Hepatocyte (in vitro differentiated cells): ENCODE results near the gene RIT2. TPM values are rescaled to one million over a fixed set of nuclear protein-coding genes. Genes with fewer than 3 reads are reported as not detected.
A peak's percentile ranks its signal among the peaks of the same experiment; 100 is the strongest.

Experiments used
- DNase-seq: peaks from one replicate; pipeline ENCODE4 v3.0.0-alpha.2; 2016; ENCODE audit warnings: low spot score
- H2AFZ ChIP-seq: fragments of 200-600 bp; sonication (generic); 2 replicates; pipeline ENCODE4 v1.6.0; 2016; ENCODE audit warnings: antibody characterized with exemption, mild to moderate bottlenecking
- H3K27ac ChIP-seq: fragments of 200-600 bp; sonication (generic); 2 replicates; pipeline ENCODE4 v1.5.1; 2016; ENCODE audit warnings: mild to moderate bottlenecking
- H3K27me3 ChIP-seq: fragments of 200-600 bp; sonication (generic); 2 replicates; pipeline ENCODE4 v1.6.1; 2016
- H3K36me3 ChIP-seq: fragments of 200-600 bp; sonication (generic); replicated peaks from 2 replicates; pipeline ENCODE4 v1.5.1; 2016; ENCODE audit warnings: low read depth; ENCODE audit not compliant: insufficient read depth
- H3K4me1 ChIP-seq: fragments of 200-600 bp; sonication (generic); 2 replicates; pipeline ENCODE4 v1.5.1; 2016; ENCODE audit warnings: mild to moderate bottlenecking, moderate library complexity; ENCODE audit not compliant: insufficient read depth
- H3K4me2 ChIP-seq: fragments of 200-600 bp; sonication (generic); 2 replicates; pipeline ENCODE4 v1.6.0; 2016
- H3K4me3 ChIP-seq: fragments of 200-600 bp; sonication (generic); 2 replicates; pipeline ENCODE4 v1.5.1; 2016; ENCODE audit warnings: mild to moderate bottlenecking
- H3K79me2 ChIP-seq: fragments of 200-600 bp; sonication (generic); 2 replicates; pipeline ENCODE4 v1.6.0; 2017; ENCODE audit warnings: mild to moderate bottlenecking
- H3K9me2 ChIP-seq: fragments of 200-600 bp; sonication (generic); replicated peaks from 2 replicates; pipeline ENCODE4 v1.6.0; 2017; ENCODE audit warnings: mild to moderate bottlenecking; ENCODE audit not compliant: insufficient read depth
- H3K9me3 ChIP-seq: fragments of 200-600 bp; sonication (generic); 2 replicates; pipeline ENCODE4 v1.5.1; 2016; ENCODE audit warnings: low read depth, mild to moderate bottlenecking
- H4K20me1 ChIP-seq: fragments of 200-600 bp; sonication (generic); 2 replicates; pipeline ENCODE4 v1.6.0; 2016; ENCODE audit warnings: mild to moderate bottlenecking; ENCODE audit not compliant: insufficient read depth, poor library complexity, severe bottlenecking
- EZH2 ChIP-seq: fragments of 200-600 bp; sonication (generic); IDR thresholded peaks from 2 replicates; pipeline ENCODE4 v1.6.1; 2016; ENCODE audit warnings: antibody characterized with exemption, mild to moderate bottlenecking, borderline replicate concordance
- EZH2phosphoT487 ChIP-seq: fragments of 200-600 bp; sonication (generic); IDR thresholded peaks from one replicate; pipeline ENCODE4 v1.6.1; 2018; ENCODE audit warnings: antibody characterized with exemption, mild to moderate bottlenecking, low read depth, moderate library complexity; ENCODE audit not compliant: unreplicated experiment, severe bottlenecking
- WGBS: methylation state at CpG from one replicate; pipeline ENCODE4 v1.1.6; 2016; ENCODE audit warnings: low lambda C conversion rate; ENCODE audit errors: missing lambda C conversion rate; 5-methylcytosine and 5-hydroxymethylcytosine counted together
- polyA plus RNA-seq: library from polyadenylated mRNA; unstranded; fragments of >200 nt; fragmentation: Nextera tagmentation; extraction: Ambion mirVana; gene quantifications from 2 replicates; pipeline ENCODE4 v1.2.1, GENCODE V29; 2016
- total RNA-seq: library from RNA; depleted of rRNA; stranded (reverse); fragments of >200 nt; gene quantifications from 2 replicates; pipeline ENCODE4 v1.2.3, GENCODE V29; 2014
- TF ChIP-seq, protein P1 (sequence below): fragments of 200-600 bp; sonication (generic); IDR thresholded peaks from 2 replicates; pipeline ENCODE4 v1.5.1; 2016; ENCODE audit warnings: antibody characterized with exemption, mild to moderate bottlenecking; ENCODE audit not compliant: poor library complexity

RIT2 gene
- total and polyA plus RNA-seq, 2 experiments from 2014 or later = not detected

DNA sequence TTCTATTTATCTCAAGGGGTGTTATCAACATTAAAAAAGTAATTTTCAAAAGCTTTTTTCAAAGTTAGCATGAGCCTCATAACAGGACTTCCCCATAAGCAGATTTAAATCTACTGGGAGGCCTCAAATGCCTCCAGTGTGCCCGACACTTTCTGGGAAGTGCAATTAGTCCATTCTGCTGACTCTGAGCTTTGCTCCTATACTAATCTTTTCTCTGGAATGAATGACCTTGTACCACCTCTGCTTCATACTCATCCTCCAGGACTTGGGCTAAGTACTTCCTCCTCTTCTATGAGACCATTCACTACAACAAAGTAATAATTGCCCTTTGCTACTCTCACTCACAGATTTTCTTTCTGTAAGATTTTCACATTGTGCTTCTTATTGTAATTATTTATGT, 111.1 kb downstream of the RIT2 start:
- Histone ChIP-seq H3K27ac (no peak overlapping the region), H3K4me2 (no peak overlapping the region), H3K27me3 (no peaks in the 10 kb centered on the region), H3K9me3 (no peaks in the 10 kb centered on the region), H3K4me3 (no peak overlapping the region), H3K79me2 (no peaks in the 10 kb centered on the region), H3K36me3 (no peaks in the 10 kb centered on the region), H3K9me2 (no peaks in the 10 kb centered on the region), H2AFZ (no peak overlapping the region), H4K20me1 (no peaks in the 10 kb centered on the region), H3K4me1 (no peaks in the 10 kb centered on the region)
- DNase-seq = peak; percentile 8
- no peak for TF ChIP-seq EZH2phosphoT487
- TF ChIP-seq EZH2 = no peak
- TF ChIP-seq, protein P1, sequence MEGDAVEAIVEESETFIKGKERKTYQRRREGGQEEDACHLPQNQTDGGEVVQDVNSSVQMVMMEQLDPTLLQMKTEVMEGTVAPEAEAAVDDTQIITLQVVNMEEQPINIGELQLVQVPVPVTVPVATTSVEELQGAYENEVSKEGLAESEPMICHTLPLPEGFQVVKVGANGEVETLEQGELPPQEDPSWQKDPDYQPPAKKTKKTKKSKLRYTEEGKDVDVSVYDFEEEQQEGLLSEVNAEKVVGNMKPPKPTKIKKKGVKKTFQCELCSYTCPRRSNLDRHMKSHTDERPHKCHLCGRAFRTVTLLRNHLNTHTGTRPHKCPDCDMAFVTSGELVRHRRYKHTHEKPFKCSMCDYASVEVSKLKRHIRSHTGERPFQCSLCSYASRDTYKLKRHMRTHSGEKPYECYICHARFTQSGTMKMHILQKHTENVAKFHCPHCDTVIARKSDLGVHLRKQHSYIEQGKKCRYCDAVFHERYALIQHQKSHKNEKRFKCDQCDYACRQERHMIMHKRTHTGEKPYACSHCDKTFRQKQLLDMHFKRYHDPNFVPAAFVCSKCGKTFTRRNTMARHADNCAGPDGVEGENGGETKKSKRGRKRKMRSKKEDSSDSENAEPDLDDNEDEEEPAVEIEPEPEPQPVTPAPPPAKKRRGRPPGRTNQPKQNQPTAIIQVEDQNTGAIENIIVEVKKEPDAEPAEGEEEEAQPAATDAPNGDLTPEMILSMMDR = no peak
- 70% methylated on average over 1 of the region's 1 CpG for WGBS

DNA sequence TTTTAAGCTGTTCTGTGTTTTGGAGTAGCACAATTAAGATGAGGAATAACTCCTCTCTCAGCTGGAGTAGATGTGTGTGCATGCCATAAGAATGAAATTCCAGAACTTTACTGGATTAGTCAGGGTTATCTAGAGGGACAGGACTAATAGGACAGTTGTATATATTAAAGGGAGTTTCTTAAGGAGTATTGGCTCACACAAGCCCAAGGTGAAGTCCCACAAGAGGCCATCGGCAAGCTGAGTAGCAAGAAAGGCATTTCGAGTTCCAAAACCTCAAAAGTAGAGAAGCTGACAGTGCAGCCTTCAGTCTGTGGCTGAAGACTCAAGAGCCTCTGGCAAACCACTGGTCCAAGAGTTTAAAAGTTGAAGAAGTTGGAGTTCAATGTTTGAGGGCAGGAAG, 113.7 kb downstream of the RIT2 start:
- no peak overlapping the region for H2AFZ ChIP-seq
- H3K4me1 ChIP-seq = peaks cover 4% of the 10 kb centered on the region
- 80% methylated on average over 2 of the region's 2 CpGs for WGBS
- H3K27ac ChIP-seq = no peak overlapping the region
- H3K4me3 ChIP-seq = no peak overlapping the region
- TF ChIP-seq EZH2phosphoT487 (no peak), EZH2 (no peak)
- TF ChIP-seq, protein P1 = no peak
- H4K20me1 ChIP-seq = no peaks in the 10 kb centered on the region
- DNase-seq = no peak
- no peaks in the 10 kb centered on the region for H3K9me3 ChIP-seq
- H3K79me2 ChIP-seq = no peaks in the 10 kb centered on the region
- no peaks in the 10 kb centered on the region for H3K9me2 ChIP-seq
- no peak overlapping the region for H3K4me2 ChIP-seq
- no peaks in the 10 kb centered on the region for H3K36me3 ChIP-seq
- no peaks in the 10 kb centered on the region for H3K27me3 ChIP-seq

DNA sequence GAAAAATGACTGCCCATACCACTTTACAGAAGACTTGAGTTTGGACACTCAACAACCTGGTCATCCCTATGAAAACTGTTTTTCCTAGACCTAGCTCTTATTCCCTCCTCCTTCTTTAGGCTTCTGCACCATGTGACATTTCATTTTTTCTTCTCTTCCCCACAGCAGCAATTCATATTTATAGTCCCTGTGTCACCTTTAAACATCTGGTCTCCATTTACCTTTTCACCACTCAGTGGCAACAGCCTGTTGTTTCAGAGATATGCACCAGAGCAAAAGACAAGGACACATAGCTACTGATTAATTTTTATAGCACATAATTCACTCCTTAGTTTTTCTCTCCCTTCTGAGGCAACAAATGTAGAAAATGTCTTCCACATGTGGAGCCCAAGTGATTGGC, 118.7 kb downstream of the RIT2 start:
- peaks cover 4% of the 10 kb centered on the region for H3K4me1 ChIP-seq
- no peak overlapping the region for H3K4me2 ChIP-seq
- H2AFZ ChIP-seq = no peak overlapping the region
- H3K9me2 ChIP-seq = no peaks in the 10 kb centered on the region
- no peaks in the 10 kb centered on the region for H3K36me3 ChIP-seq
- no peaks in the 10 kb centered on the region for H3K27me3 ChIP-seq
- H3K27ac ChIP-seq = no peak overlapping the region
- H4K20me1 ChIP-seq = no peaks in the 10 kb centered on the region
- peak; percentile 14 for DNase-seq
- H3K4me3 ChIP-seq = no peak overlapping the region
- no peaks in the 10 kb centered on the region for H3K9me3 ChIP-seq
- TF ChIP-seq EZH2phosphoT487 (no peak), EZH2 (no peak)
- TF ChIP-seq, protein P1 = no peak
- no peaks in the 10 kb centered on the region for H3K79me2 ChIP-seq

DNA sequence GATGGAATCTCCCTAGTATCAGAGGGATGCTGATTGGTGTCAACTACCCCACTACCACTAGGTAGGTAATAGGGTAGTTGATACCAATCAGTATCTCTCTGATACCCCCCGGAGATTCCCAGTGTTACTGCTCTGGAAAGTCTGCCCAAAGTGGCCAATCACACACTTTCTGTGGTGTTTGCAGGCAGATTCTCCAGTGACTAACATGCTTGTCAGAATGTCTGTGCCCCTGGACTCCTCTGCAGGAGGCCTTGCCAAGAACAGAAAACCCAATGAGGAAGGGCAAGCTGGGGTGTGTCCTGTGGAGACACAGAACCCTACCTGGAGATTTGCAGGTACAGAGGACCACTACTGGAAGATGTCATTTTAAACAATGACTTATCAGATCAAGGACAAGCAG, 135.1 kb downstream of the RIT2 start:
- 100% methylated on average over 1 of the region's 1 CpG for WGBS
- no peaks in the 10 kb centered on the region for H3K79me2 ChIP-seq
- DNase-seq = no peak

More for the DNA sequence above, 135.1 kb downstream of the RIT2 start:
- no peaks in the 10 kb centered on the region for H3K9me2 ChIP-seq
- no peaks in the 10 kb centered on the region for H3K36me3 ChIP-seq
- peaks cover 9% of the 10 kb centered on the region for H3K4me1 ChIP-seq
- H2AFZ ChIP-seq = no peak overlapping the region
- H4K20me1 ChIP-seq = no peaks in the 10 kb centered on the region
- H3K27me3 ChIP-seq = no peaks in the 10 kb centered on the region
- H3K4me3 ChIP-seq = no peak overlapping the region
- H3K27ac ChIP-seq = no peak overlapping the region
- no peak overlapping the region for H3K4me2 ChIP-seq
- H3K9me3 ChIP-seq = no peaks in the 10 kb centered on the region
- TF ChIP-seq, protein P1 = no peak
- TF ChIP-seq EZH2 = no peak
- no peak for TF ChIP-seq EZH2phosphoT487
